Middle frontal gyrus (tissue), 1 donor: ENCODE results near the gene MAST4.

Experiments
- DNase-seq: peaks from one replicate; pipeline ENCODE4 v3.0.0-alpha.2; 2015; ENCODE audit warnings: low spot score; ENCODE audit errors: extremely low spot score

MAST4 gene

DNA sequence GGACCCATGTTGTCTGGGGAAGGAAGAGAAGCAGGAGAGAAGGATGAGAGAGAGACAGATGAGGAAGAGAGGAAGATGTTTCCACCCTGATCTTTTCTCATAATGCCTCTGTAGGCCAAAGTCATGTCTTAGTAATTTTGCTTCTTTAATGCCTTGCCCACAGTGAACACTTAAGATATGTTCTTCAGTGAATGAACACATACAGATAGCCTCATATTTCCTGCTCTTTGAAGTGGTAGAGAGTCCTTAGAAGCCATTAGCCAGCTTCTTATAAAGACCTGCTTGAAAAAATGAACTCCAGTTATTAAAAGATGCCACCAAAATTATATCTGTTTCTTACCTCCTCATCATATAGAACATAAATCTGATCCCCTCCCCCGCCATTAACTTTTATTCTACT, 356.0 kb downstream of the MAST4 start:
- no peak for DNase-seq

DNA sequence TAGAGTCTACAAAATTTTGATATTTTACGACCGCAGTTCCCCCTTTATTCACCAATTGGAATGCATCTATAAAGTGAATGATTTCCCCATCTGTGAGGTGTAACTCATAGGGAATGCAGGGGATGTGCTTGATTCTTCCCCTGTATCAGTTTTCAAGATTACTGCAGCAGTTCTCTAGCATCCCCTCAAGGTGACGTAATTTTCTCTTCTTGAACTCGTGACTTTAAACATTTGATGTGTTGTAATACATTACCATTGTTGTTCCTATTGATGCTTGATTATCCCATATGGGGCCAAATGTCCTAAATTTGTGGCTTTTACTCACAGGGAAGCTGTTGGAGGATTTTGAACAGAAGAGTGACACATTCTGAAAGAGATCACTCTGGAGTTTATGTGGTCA, 360.2 kb downstream of the MAST4 start:
- no peak for DNase-seq

DNA sequence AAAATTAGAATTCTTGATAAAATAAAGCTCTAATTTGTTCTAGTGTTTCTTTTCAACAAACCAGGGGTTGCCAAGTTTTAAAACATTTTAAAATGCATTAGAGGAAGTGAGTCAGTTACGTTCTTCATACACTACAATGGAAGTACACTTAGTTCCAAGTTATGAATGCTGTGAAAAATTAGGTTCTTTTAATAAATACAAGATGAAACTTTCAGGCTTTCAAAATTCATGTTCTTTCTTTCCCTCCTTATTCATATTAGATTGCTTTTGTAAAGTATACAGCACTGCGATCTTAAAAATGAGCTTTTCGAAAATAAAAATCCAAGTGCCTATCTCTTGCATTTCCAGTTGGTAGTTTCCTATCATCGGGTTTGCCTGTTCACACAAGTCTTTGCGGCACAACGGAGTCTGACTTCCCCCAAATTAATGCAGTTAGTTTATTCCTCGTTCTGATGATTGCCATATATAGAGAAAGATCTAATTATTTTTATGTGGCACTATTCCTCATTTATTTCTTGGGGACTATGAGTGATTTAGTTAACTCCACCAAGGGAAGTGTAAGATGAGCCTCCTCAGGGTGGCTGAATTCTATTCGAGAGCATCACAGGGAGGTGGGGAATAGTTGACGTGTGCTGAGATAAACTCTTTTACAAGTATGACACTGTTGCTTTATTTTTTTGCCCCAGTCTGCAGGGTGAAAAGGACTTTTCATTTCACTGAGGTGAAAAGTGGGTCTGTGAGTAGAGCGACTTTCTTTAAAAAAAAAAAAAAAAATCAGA, 362.2 kb downstream of the MAST4 start:
- DNase-seq = no peak

DNA sequence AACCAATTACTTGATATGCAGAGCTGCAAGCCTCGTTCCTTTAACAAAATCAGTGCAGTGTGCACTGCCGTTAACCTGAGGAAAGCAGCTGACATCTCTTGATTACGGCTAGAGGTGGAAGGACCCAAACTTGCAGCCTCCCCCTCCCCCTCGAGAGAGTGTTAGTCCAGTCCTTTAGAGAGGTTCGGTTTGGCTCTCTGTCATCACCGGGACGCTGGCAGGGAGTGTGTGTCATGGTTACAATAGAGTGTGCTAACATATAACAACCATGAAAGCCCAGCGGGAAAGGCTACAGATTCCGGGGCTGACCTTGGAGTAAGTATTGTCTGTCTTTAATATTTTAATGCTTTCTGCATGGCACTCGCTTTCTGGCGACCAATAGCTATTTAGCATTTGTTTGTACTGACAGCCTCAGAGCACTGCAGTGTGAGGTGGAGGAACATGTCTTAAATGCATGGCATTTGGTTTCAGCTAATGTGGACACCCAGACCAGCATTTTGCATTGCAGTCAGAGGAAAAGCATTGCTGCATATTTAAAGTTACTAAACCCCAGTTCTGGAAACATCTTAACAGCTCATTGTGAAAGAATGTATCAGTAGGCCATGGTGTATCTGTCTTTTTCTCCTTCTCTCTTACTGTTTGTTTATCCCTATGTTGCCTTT, 362.9 kb downstream of the MAST4 start:
- no peak for DNase-seq

DNA sequence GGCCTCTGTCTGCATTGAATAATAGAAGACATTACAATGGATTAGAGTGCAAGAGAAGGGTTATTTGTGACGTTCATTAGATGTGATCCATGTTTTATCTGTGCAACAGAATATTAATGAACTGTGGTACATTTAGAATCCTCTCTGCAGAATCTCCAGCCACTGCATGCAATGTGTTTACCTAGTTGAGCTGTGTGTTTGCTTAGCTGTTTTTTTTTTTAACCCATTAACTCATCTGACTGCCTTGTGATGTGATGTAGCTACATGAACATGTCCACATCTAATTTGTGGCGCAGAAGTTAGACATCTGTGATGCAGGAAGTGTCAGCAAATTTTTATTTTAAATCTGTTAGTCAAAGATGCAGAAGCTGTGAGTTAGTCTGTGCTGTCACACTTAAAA, 363.5 kb downstream of the MAST4 start:
- DNase-seq = no peak

DNA sequence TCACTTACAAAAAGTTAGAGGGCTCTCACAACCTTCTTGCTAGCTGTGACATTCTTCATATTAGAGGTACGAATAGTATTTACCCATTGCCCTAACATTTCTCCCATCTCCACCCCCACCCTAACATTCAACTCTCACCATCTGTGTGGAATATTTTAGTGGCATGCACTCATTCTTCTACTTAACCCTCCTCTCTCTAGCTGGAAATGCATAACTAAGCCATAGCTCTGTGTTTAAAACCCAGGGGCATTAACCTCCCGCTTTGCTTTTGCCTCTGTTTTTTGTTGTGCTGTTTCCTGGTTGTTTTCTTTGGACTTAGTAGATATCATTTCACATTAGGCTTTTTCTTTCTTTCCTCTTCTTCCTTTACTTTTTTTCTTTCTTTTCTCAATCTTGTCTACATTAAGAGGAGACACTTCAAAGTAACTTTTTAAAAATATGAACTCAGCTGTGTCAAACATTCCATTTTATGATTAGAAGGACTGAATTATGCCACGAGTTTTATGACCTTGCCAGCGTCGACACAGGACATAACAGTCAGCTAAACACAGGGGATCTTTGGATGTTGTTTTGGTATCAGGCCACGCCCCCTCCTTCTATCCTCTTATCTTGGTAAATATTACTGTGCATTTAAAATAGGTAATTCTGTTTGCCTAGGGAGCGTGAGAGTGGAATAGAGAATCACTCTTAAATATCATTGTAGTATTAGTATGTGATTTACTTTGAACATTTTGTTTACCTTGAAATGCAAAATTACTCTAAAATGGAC, 364.4 kb downstream of the MAST4 start:
- no peak for DNase-seq

DNA sequence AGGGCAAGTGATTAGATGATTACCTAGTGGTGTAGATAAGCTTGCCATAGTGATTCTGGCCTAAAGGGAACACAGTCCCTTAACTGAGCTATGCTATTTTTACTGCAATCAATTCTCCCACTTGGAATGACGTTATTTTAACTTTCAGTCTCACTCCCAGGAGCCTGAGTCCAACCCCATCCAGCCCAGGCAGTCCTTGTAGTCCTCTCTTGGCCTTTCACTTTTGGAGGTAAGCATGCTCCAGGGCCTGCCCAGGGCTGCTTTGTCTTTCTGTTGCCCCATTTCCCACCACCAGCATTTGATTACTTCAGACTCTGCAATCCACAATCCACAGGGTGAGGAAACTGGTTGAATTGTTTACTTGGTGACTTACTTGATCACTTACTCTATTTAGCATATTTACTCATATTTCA, 367.4 kb downstream of the MAST4 start:
- no peak for DNase-seq

DNA sequence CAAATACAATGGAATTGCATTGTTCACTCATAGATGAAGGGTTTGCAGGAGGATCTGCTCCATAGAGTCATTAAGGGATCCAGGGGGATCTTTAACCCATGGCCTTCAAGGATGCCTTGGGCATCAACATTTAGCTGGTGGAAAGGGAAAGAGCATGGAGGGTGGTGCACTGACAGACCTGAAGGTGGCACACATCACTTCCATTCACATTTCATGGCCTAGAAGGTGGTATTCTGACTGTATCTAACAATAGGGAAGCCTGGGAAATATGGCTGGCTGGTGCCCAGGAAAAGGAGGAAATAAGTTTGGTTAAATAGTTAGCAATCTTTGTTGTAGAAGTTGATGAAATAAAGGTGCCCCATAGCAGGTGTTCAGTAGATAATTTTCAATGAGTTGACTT, 370.2 kb downstream of the MAST4 start:
- DNase-seq = no peak

DNA sequence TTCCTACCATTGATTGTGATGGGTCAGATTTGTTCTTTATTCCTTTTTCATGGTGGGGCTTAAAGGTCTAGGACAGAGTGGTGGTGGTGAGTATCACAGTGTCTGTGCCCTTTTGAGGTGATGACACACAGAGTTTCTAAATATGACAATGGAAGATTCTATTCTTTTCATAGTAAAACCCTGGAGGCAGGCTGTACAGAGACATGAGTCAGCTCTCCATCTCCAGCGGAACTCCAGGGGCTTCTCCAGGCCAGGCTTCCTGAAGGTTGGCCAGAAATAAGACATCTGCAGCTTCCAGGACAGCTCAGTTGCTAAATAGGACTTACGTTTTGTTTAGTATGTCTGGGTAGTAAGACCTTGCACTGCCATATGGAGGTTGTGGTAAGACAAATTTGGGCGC, 370.9 kb downstream of the MAST4 start:
- DNase-seq = no peak

DNA sequence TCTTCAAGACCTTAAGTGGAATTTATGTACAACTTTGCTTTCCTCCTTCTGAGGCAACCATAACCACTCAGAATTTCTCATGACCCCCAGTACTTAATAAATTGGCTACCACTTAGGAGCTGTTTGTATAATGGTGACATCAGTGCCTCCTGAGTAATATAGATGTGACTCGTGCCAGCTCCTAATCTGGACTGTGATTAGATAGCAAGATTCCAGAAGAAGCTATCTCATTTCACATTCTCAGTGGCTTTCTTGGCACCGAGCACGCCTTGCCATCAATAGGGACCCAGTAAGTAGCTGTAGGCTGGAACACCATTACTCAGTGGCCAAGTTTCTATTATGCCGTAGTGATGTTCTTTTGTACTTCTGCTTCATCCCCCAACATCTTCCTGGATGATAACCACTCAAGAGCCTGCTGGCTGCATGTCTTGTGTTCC, 371.7 kb downstream of the MAST4 start:
- DNase-seq = no peak

DNA sequence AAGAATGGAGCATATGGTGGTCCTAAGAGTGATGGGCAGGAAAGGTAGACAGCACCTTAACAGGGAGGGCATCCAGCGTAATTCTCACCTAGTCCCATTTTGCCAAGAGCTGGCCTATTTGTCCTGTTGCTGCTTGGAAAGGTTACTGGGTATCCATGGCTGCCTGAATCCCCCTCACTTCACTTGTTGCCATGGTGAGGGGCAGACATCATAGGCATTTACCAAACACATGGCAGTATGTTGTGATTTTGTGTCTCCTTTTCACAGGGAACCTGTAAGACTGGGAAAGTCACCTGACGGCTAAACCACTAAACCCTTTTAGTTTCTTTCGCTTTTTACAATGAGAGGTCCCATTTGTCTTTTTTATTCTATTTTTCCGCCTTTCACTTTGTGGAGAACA, 373.3 kb downstream of the MAST4 start:
- no peak for DNase-seq

DNA sequence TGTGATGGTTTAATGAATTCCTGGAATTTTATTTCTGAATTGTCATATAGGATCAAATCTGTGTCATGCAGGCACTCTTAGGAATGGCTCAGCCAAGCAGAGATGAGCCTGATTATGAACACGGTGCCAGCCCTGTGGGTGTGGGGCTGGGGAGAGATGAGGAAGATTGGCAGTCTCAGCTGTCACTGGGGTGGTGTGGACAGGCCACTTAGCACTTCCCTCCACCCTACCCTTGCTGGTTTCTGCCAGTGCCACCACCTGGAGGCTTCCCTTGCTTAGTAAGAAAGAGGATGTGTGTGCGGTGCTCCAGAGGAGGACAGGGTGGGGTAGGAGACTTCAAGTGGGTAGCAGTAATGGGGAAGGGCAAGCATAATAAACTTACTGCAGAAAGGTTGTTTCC, 373.8 kb downstream of the MAST4 start:
- DNase-seq = no peak

DNA sequence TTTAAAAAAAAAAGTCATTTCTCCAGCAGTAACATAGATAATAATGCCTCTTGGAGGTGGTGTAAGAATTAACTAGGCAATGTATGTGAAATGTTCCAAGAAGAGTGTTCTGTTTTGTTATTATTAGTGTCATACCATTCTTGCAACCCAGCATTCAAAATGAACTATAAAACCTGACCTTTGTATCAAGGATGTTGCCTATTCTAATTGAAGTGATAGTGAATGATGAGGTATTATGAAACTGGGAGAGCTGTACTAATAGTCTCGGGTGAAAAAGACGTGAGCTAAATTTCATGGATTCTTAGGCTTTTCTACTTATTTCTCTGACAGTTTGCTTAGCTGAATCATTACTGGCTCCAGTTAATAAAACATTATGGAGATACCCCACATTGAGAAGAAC, 375.8 kb downstream of the MAST4 start:
- no peak for DNase-seq

DNA sequence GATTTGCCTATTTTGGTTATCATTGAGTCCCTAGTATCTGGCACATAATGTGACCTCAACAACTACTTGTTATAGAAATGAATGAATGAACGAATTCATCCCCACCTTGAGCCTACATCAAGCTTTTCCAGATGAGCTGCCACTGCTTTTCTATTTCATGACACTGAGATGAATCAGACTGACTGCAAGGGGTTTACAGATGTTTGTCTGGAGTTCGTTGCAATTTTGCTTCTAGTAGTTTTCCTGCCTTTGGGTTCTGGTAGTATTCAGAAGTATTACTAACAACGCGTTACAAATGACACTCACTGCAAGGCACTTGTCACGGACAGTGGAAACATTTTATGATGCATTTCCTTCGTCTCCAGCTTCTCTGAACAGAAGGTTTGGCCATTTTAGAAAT, 378.1 kb downstream of the MAST4 start:
- no peak for DNase-seq

DNA sequence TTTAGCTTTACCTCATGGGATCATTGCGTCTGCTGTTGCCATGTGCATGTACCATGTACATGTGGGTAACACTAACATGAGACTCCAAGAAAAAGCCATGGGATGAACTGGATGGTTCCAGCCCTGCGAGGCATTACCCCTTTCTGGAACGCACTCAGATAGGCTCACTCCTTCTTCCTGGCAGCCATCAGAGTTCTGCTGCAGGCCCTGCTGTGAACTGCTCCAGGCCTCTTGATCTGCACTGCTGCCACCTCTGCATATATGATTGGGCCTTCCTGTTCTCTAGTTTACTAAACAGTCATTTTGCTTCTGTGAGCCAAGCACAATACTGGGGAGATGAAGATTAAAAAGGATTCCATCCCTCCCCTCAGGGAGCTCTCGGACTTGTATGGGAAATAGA, 379.9 kb downstream of the MAST4 start:
- DNase-seq = no peak

DNA sequence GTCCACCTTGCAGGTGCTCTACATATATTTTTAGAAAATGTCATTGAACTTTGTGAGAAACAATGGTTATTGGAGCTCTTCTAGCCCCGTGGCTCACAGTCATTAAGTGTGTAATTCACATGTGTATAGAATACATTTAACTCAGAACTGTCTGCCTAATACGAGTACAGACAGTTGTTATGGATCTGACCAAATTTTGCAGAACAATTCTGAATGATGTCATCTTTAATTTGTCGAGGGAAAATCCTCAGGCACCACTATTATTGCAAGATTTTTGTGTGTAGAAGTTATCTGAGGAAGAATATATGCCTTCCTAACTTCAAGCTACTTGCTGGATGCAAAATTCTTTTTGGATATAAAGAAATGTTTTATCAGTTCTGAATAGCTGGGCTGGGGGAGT, 383.5 kb downstream of the MAST4 start:
- no peak for DNase-seq

DNA sequence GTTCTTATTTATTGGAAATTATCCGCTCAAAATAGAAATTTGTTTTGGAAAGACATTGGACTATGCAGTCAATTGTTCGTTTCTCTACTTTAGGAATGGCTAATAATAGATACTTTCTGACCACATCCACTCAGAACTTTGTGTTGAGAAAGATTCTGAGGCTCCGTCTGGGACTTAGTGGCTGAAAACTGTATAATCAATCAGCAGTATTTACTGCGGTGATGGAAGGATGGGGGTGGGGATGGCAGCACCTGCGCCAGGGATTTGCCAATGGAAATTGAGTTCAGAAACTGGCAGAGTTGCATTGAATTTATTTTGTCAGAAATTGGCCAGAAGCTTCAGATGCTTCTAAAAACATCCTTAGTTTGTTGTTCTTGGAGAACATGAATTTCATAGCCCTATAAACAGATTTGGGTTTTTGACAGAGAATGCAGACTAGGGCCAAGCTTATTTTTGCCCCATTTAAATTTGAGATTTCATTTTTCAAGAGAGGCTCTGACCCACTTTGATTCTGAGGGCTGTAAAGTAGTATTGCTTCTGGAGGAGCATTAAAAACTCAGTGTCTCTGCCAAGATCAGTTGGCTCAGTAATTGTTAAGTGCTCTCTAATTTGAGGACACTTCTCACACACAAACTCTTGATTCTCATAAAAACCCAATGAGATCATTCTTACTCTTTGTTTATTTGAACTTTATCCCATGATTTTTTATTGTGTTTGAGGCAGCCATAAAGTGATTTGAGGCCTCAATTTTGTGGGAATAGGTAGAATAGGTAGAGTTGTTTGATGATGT, 385.3 kb downstream of the MAST4 start:
- DNase-seq = no peak

DNA sequence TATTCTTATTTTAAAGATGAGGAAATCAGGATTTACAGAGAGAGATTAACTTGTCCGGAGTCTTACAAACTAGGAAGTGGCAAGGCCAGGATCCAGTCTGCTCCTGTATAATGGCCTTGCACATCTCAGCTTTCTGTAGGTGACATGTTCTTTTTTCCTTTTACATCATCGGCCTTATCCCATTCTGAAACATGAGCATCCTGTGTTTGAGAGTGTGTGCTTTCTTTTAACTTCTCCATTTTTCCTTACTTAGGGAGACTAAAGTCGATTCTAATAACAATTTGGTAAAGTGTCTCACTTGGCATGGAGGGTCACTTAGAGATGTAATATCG, 385.8 kb downstream of the MAST4 start:
- DNase-seq = no peak

DNA sequence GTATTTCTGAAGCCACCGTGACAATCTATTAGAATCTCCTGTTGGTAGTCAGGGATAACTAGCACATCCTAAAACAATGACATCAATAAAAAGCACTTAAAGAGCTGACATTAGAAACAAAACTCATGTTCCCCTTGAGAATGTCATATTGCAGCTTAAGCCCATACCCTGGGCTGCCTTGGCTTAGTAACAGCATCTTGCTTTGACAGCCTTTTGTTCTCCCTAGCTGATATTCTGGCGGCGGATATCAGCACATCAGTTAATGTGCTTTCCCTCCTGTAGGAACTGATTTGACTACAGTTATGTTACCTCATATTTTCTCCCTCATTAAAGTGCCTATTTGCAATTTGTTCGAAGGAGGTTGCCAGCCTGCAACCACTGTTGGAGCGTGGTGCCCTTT, 386.3 kb downstream of the MAST4 start:
- no peak for DNase-seq

DNA sequence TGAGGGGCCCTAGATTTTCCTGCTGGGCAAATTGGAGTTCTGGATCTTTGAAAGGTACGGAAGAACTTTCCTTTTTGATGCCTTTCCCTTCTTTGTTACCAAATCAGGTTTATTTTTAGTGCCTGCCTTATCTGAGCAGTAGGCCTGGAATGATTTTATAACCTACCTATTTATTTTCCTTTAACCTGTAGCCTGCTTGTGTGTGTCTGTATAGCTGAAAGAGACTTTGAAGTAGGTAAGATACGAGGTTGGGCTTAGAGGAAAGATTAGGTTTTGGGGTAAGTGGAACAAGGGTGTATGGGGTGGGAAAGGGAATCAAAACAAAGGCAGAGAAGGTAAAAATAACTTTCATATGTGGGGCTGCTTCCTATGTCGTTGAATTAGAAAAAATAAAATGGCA, 389.2 kb downstream of the MAST4 start:
- DNase-seq = no peak

DNA sequence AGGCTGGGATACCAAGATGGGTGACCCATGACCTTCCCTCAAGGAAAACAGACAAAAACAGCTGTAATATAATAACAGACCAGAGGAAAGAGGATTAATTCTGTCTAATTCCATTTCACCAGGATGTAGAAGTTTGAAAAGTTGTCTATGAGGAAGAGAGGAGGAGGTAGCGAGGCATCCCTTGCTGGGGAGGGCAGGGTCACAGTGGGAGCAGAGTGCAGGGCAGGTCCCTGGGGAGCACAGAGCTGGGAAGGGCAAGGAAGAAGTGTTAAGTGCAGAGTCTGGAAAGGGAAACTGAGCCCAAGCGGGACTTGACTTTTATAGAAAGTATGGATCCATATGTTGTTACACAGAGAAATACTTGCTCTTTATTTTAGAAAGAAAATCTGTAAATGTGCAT, 389.8 kb downstream of the MAST4 start:
- no peak for DNase-seq

DNA sequence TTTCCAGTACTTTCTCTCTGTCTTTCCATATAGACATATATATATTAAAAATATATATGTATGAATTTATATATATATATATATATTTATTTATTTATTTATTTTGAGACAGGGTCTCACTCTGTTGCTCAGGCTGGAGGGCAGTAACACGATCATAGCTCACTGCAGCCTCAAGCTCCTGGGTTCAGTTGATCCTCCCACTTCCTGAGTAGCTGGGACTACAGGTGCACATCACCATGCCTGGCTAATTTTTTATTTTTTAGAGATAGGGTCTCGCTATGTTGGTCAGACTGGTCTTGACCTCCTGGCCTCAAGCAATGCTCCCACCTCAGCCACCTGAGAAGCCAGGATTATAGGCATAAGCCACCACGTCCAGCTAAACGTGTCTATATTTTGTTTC, 390.3 kb downstream of the MAST4 start:
- no peak for DNase-seq
